Measurements from ENCODE around the gene EHBP1L1.
"Not testable (repeated sequence)": the region's sequence is repeated elsewhere in the genome, so short reads cannot be mapped to it uniquely, and the experiment has no call there.

Gene EHBP1L1

DNA sequence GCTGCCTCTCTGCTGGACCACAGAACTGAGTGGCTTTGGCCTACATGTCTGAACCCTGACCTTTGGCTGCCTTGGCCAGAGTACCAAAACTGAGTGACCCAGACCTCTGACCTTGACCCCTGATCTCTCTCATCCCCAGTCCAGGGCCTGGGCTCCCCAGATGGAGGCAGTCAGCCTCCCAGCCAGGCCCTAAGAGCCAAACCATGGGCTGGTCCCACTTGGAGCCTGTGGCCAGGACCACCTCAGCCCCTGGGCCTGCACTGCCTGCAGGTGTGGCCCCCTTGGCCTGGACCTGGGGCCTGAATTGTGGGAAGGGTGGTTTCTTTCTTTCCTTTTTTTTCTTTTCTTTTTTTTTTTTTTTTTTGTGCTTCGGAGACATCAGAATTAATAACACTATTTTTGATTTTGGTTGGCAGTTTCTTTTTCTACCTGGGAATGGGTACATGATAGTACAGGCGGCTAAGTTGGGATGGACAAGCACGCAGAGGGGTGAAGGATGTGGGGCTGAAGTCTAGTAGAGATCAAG is 61.2 kb downstream of the EHBP1L1 start:
- no peak for DNase-seq

GRCh38 chr11:65637794-65638419 is 62.1 kb downstream of the EHBP1L1 start, which contains the start of gene SIPA1:
Gene SIPA1, plus strand, starts transcription at chr11:65638101. Its CDS starts 2,821 bp downstream, at chr11:65640922.
- DNase-seq: peak; percentile 65

GRCh38 chr11:65639228-65639597 is 63.4 kb downstream of the EHBP1L1 start:
- not testable (repeated sequence) for DNase-seq

DNA sequence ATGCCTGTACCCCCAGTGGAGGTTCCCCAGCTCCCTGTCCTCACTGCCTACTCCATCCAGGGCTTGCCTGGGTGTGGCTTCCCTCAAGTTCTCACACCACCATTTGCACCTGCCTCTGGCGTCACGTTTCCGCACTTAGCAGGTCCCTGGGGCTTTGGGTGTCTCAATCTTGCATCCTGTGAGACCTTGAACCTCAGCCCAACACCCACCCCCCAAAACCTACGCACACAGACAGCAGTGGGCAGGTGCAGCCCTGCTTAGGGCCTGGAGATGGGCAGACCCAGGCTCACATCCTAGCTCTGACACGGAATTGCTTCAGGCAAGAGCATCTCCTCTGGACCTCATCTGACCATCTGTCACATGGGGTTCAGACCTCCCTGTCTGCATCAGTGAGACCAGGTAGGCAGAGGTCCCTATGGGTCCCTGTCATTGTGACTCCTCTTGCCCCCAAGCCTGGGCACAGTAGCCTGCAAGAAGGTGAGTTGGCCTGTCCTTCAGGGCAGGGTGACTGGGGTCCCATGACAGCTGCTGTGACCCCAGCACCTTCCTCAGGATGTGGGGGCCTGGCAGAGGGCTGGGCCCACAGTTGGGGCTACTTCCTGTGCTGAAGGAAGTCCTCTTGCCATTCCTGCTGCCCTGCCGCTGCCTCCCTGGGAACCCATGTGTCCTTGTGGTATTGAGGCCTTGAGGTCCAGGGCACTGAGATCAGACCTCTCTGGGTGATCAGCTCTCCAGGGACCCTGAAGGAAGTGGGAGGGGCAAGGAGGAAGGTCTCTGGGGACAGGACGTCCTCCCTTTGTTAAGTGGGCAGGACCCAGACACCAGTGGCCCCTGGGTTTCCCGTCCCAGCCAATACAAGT is 64.0 kb downstream of the EHBP1L1 start:
- peak; percentile 72 for DNase-seq

DNA sequence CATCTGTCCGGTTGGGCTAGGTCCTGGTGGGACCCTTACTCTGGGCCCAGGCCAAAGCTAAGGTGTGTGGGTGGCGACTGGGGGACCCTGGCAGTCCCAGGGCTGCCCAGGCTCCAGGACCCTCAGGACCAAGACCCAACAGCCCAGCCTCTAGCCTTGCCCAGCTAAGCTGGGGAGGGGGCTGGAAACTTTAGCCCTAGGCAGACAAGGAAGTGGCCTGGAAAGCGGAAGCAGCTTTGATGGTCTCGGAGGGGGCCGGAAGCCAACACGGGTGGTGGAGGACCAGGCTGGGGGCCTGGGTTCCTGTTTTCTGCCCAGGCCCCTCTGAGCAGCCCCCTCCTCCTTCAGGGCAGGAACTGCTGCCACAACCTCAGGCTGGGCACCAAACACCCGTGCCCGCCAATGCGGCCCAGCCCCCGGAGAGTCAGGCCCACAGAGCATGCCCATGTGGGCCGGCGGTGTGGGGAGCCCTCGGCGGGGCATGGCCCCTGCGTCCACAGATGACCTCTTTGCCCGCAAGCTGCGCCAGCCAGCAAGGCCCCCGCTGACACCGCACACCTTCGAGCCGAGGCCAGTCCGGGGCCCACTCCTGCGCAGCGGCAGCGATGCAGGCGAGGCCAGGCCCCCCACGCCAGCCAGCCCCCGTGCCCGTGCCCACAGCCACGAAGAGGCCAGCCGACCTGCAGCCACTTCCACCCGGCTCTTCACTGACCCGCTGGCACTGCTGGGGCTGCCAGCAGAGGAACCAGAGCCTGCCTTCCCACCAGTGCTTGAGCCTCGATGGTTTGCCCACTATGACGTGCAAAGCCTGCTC is 64.8 kb downstream of the EHBP1L1 start:
- DNase-seq: no peak

GRCh38 chr11:65641297-65642013 is 65.6 kb downstream of the EHBP1L1 start:
- DNase-seq: no peak

Measured in activated CD4-positive, alpha-beta T cell treated with anti-CD3 and anti-CD28 coated beads, Interleukin-2, amount 50 U/mL, for 1 hour (primary cell).